GM12801 (cell line): Measurements from ENCODE around the gene ZNF777.

Source experiments
- CTCF ChIP-seq: IDR thresholded peaks from one replicate; pipeline ENCODE4 v1.5.1; 2011; ENCODE audit warnings: control low read depth; ENCODE audit not compliant: insufficient read length; ENCODE audit errors: extremely low read depth

ZNF777 gene

DNA sequence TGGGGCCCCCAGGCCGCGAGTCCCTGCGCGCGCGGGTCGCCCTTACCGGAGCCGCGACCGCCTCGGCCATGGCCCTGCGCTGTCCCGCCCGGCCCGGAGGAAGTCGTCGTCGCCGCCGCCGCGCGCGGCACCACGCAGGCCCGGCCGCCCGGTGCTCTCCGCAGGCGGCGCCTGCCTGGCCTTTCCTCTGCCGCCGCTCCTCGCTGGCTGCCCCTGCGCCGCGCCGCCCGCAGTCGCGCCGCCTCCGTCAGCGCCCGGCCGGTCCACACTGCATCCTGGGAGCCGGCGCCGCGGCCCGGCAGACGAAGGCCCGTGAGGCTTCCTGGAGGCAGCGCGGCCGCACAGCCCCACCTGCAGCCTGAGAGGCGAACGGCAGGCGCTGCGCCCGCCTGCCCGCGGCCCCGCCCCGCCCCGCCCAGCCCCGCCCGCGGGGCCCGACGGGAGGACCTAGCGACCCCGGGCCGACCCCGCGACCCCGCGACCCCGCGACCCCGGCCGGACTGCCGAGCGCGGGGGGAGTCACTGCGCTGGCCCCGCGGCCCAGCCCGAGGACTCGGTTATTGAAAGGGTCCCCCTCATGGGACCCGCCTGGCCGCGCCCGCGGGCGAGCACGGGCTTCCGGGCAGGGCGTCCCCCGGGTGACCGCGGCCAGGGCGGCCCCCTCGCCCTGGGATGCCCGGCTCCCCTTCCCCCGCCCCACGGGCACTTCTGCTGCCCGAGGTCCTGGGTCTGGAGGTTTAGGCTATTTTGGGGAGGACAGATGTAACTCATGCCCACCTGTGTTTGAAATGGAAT is 36.8 kb upstream of the ZNF777 start, which contains the start of gene ZNF746:
TSS of gene ZNF746 (minus strand) at position 343 of the 795 bp plus-strand sequence. CDS start at position 70, 273 bp downstream.
- no peak for TF ChIP-seq CTCF

DNA sequence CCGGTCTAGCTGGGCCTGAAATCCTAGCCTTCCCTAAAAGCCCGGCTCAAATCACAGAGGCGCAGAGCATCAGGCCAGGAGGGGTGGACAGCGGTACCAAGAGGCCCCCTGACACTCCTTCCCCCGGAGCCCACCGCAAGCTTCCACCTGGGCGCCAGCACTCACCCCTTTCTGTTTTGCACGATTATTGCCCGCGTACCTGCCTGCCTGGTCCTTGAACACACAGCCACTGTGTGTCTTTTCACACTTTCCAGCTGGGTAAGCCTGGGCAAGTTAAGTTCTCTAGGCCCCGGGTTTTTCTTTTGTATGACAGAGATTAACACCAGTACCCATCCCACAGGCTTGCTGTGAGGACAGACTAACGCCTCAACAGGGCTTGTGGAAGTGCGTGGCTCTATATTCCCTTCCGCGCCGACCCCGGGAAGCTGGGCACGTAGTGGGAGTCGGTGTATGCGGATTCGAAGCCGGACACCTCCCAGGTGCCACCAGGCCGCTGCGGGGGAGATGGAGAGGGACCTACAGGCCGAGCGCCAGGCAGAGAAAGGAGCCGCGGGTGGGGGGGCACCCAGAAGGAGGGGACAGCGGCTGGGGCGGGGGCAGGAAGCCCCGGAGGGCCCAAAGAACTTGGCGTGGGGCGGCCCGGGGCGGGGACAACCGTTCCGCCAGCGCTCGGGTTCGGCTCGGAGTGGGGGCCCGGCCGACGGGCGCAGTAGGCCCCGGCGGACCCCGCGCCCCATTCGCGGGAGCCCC is 36.0 kb upstream of the ZNF777 start:
- no peak for TF ChIP-seq CTCF

DNA sequence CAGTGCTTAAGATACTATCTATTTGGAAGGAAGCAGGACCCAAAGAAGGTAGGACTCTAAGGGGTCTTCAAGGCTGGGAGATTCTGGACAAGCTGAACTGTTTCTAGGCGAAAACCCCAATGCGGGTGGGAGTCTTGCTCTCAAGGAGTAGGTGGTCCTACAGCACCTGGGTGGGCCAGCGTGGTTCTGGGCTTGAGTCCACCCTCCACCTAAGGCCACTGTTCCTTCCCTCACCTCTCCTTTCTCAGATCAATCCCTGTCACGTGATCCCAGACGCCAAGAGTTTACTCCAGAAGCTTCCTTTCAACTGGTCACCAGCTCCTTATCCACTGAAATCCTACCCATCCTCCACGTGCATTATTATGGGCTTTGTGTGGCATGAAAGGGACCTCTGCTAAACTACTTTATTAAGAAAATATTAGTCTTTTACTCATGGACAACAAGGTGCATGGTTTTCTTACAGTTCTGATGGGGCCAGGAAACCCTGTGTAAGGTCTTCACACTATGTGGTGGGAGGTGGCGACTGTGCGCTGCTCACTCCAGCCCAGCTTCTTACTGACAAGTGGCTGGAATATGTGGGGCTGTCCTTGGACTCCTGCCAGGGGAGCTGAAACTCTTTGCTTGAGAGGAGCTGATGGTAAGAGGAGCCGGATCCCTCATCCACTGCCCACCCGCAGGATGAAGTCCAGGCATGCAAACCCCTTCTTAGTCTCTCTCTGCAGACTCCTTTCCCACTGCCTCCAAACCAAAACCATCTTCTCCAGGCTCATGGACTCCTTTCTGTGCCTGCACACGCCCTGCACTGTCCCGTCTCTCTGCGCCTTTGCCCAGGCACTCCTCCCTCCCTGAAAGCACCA is 35.2 kb upstream of the ZNF777 start:
- TF ChIP-seq CTCF: no peak

- TF ChIP-seq CTCF: no peak
Measured at GRCh38 chr7:149494738-149495368, 34.0 kb upstream of the ZNF777 start.

DNA sequence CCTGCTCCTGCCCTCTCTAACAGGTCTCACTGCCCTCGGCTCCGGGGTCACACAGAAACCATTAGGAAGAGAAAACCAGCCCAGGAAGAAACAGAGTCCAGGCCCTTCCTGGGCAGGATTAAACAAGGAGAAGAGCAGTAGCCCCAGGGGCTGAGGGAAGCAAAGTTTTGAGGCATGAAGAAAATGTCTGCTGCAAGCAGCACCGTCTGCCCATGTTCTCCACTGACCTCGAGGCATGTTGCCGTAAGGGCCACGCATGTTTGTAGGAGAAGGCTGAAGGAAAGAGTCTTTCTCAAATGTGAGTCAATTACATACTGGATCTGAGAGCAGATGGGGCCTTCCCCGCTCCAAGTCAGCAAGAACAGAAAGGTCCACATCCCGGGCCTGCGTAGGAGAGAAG is 32.5 kb upstream of the ZNF777 start:
- TF ChIP-seq CTCF: no peak

DNA sequence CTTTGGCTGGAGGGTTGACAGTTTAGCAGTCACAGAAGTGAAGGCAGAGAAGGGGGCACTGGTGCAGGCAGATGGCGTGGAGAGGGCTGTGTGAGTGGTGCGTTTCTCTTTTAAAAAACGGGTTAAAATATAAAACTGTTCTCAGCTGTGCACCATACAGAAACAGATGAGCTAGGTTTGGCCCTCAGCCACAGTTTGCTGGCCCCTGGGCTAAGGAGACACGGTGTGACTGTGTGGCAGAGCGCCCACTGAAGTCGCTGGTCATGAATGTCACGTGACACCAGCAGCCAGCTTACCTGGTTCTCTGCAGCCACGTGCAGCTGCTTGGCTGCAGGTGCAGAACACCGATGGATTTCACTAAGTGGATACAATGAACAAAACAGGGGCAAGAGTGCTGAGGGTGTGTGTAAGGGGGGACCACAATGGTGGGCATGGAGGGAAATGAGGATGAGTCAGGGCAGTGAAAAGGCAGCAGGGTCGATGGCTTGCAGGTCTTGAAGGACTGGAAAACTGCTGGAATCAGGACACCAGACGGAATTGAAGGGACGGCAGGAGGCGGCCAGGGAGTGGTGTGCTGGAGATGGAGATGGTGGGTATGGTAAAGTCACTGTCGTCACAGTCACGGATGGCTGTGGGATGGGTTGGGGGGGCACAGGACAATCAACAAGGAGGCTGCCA is 29.4 kb upstream of the ZNF777 start:
- no peak for TF ChIP-seq CTCF
